DND-41 (cell line): ENCODE measurements around the gene XXYLT1.

Experiments used
- CTCF ChIP-seq: IDR thresholded peaks from 2 replicates; pipeline ENCODE4 v1.5.1; 2012; ENCODE audit warnings: borderline replicate concordance, low read length, moderate library complexity, mild to moderate bottlenecking; ENCODE audit not compliant: poor library complexity, severe bottlenecking; ENCODE audit errors: extremely low read depth
- EZH2 ChIP-seq: IDR thresholded peaks from 3 replicates; pipeline ENCODE4 v1.6.1; 2012; ENCODE audit warnings: borderline replicate concordance, low read depth, mild to moderate bottlenecking, moderate library complexity, low read length, inconsistent platforms; ENCODE audit not compliant: severe bottlenecking

DNA sequence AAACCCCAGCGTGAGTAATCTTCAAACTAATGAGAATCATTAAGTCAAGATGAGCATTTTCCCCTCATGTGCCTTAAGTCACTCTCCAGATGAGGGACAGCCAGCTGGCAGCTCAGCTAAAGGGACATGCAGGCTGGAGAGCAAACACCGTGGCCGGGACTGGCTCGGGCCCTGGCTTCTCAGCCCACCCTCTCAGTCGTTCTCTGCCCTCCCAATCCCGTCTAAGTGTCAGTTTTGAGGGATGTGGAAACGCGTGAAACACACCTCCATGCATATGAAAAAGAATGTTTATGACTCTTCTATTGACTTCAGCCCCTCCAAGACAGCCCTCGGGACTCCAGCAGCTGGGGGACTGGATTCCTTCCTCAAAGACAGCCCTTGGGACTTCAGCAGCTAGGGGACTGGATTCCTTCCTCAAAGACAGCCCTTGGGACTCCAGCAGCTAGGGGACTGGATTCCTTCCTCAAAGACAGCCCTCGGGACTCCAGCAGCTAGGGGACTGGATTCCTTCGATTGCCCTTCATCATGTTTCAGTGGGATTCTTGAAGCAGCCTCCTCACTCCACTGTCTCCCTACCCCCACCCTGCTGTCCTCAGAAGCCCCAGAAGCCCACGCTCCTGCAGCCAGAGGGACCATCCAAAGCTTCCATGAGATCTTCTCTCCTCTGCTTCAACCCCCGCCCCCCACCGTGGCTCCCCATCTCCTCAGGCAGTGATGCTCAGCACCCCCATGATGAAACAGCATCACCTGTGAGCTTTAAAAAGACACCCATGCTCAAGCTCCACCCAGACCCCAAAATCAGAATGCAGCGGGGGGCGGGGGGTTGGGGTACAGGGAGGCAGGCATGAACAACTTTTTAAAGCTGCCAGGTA lies 228.9 kb downstream of the XXYLT1 start:
- TF ChIP-seq CTCF (no peak), EZH2 (no peak)
